H1 (cell line): ENCODE measurements around the gene TFG.

Experiments
- BACH1 ChIP-seq: IDR thresholded peaks from 2 replicates; pipeline ENCODE4 v1.6.1; 2012; ENCODE audit warnings: low read length, improper control_type of control experiment
- CHD7 ChIP-seq: fragments of 300-600 bp; sonication (generic); IDR thresholded peaks from 2 replicates; pipeline ENCODE4 v1.7.1; 2012; ENCODE audit warnings: low read length, moderate library complexity, mild to moderate bottlenecking, inconsistent platforms; ENCODE audit not compliant: insufficient replicate concordance
- CTCF ChIP-seq, 3 experiments: IDR thresholded peaks; 1 replicate in 2 of 3; 2 replicates in 1 of 3; pipeline versions ENCODE4 v1.5.1 to v1.6.1; 2011; ENCODE audit warnings: low read length in 3 of 3, mild to moderate bottlenecking in 3 of 3, inconsistent platforms in 2 of 3, low read depth in 1 of 3, moderate library complexity in 1 of 3; ENCODE audit not compliant: insufficient read depth in 1 of 3; ENCODE audit errors: control extremely low read depth in 1 of 3
- EZH2 ChIP-seq: fragments of 200-600 bp; sonication (generic); IDR thresholded peaks from 2 replicates; pipeline ENCODE4 v1.7.1; 2012; ENCODE audit warnings: low read depth, mild to moderate bottlenecking, moderate library complexity, low read length, inconsistent platforms; ENCODE audit not compliant: severe bottlenecking
- JUN ChIP-seq: IDR thresholded peaks from 2 replicates; pipeline ENCODE4 v1.6.1; 2011; ENCODE audit warnings: low read depth, mild to moderate bottlenecking, improper control_type of control experiment, low read length
- MAFK ChIP-seq: IDR thresholded peaks from 2 replicates; pipeline ENCODE4 v1.6.1; 2012; ENCODE audit warnings: low read depth, mild to moderate bottlenecking, improper control_type of control experiment, low read length
- POLR2A ChIP-seq, 2 experiments: IDR thresholded peaks; 1 replicate in 1 of 2; 2 replicates in 1 of 2; pipeline ENCODE4 v1.6.1; 2011; ENCODE audit warnings: low read depth in 2 of 2, low read length in 2 of 2, mild to moderate bottlenecking in 2 of 2; ENCODE audit errors: control extremely low read depth in 1 of 2
- RAD21 ChIP-seq, 2 experiments: IDR thresholded peaks in 1 of 2; conservative IDR thresholded peaks in 1 of 2; 2 replicates each; pipeline ENCODE4 v1.6.1; 2011; ENCODE audit warnings: low read depth in 2 of 2, low read length in 2 of 2, improper control_type of control experiment in 1 of 2, inconsistent platforms in 1 of 2, mild to moderate bottlenecking in 1 of 2, moderate library complexity in 1 of 2
- RFX5 ChIP-seq: IDR thresholded peaks from 2 replicates; pipeline ENCODE4 v1.6.1; 2011; ENCODE audit warnings: low read depth, low read length, improper control_type of control experiment, borderline replicate concordance
- SAP30 ChIP-seq: fragments of 300-600 bp; sonication (generic); IDR thresholded peaks from 2 replicates; pipeline ENCODE4 v1.7.1; 2012; ENCODE audit warnings: low read length, moderate library complexity, mild to moderate bottlenecking, inconsistent platforms; ENCODE audit not compliant: insufficient read depth, insufficient replicate concordance
- TAF1 ChIP-seq: IDR thresholded peaks from 2 replicates; pipeline ENCODE4 v1.6.1; 2011; ENCODE audit warnings: mild to moderate bottlenecking, low read depth, low read length

GRCh38 chr3:100769693-100770092 lies 60.4 kb downstream of the TFG start:
- TF ChIP-seq POLR2A (IDR thresholded peaks at IDR 0.05; ENCODE audit: control extremely low read depth in 1 of 2, low read depth in 2 of 2, low read length in 2 of 2) (no peak), CTCF (IDR thresholded peaks at IDR 0.05; ENCODE audit: control extremely low read depth in 1 of 3, insufficient read depth in 1 of 3, low read depth in 1 of 3, low read length in 3 of 3) (no peak), MAFK (no peak), BACH1 (no peak), JUN (no peak), EZH2 (no peak), CHD7 (peak; percentile 32), TAF1 (0 out of 2 replicates have a peak, but pooled peaks have one; percentile 20), RFX5 (no peak), SAP30 (no peak), RAD21 (IDR thresholded peaks at IDR 0.05 in 1 of 2, conservative IDR thresholded peaks at IDR 0.05 in 1 of 2; ENCODE audit: low read depth in 2 of 2, low read length in 2 of 2) (no peak)
